HEK293 (cell line): ENCODE results near the gene MED13L.

Experiments
- CTCF ChIA-PET: fragments of 350-600 bp; formaldehyde crosslinking; extraction: SDS; loops from one replicate; lab custom pipeline; 2021; ENCODE audit warnings: antibody characterized with exemption; lab: Yijun Ruan, JAX
- POLR2A ChIA-PET: fragments of 300-600 bp; formaldehyde crosslinking; extraction: SDS; loops from one replicate; lab custom pipeline; 2020; ENCODE audit warnings: antibody characterized with exemption, inconsistent platforms; lab: Yijun Ruan, JAX
- H3K27ac ChIP-seq: fragments of 200-500 bp; sonication (Bioruptor generic); 2 replicates; pipeline ENCODE4 v1.5.1; 2014; ENCODE audit warnings: low read depth, low read length, control low read depth, inconsistent platforms; ENCODE audit errors: extremely low read depth
- H3K36me3 ChIP-seq, 2 experiments: fragments of 200-500 bp in 1 of 2; sonication (Bioruptor generic) in 1 of 2; 1 replicate in 1 of 2; 2 replicates in 1 of 2; pipeline ENCODE4 v1.5.1; 2014 to 2017; ENCODE audit warnings: inconsistent platforms in 2 of 2, low read length in 2 of 2; ENCODE audit not compliant: control insufficient read depth in 2 of 2, insufficient read depth in 1 of 2
- H3K4me1 ChIP-seq: fragments of 200-500 bp; sonication (Bioruptor generic); 2 replicates; pipeline ENCODE4 v1.5.1; 2014; ENCODE audit warnings: mild to moderate bottlenecking, low read length, inconsistent platforms; ENCODE audit not compliant: control insufficient read depth, insufficient read depth
- H3K4me3 ChIP-seq: 2 replicates; pipeline ENCODE4 v1.5.1; 2011; ENCODE audit warnings: low read depth, mild to moderate bottlenecking, control low read depth, low read length, moderate library complexity
- H3K9me3 ChIP-seq: fragments of 200-500 bp; sonication (Bioruptor generic); 2 replicates; pipeline ENCODE4 v1.5.1; 2014; ENCODE audit warnings: low read depth, low read length, inconsistent platforms; ENCODE audit not compliant: control insufficient read depth, insufficient read depth
- GLI2 ChIP-seq: fragments of 450-650 bp; formaldehyde crosslinking; IDR thresholded peaks from 2 replicates; pipeline ENCODE4; 2017; ENCODE audit warnings: missing biosample characterization, missing genetic modification characterization, low read depth, borderline replicate concordance
- HOXC10 ChIP-seq: sonication (generic); formaldehyde crosslinking; IDR thresholded peaks from 2 replicates; pipeline ENCODE4 v1.8.1; 2023; ENCODE audit warnings: mild to moderate bottlenecking, missing genetic modification reagents
- HOXD13 ChIP-seq: sonication (generic); formaldehyde crosslinking; IDR thresholded peaks from 2 replicates; pipeline ENCODE4 v1.8.0; 2022; ENCODE audit warnings: missing genetic modification reagents, borderline replicate concordance
- KLF7 ChIP-seq: fragments of 450-650 bp; formaldehyde crosslinking; IDR thresholded peaks from 2 replicates; pipeline ENCODE4 v1.5.1; 2016; ENCODE audit warnings: missing biosample characterization, missing genetic modification characterization, borderline replicate concordance
- KLF9 ChIP-seq: fragments of 450-650 bp; formaldehyde crosslinking; IDR thresholded peaks from 2 replicates; pipeline ENCODE4 v1.5.1; 2016; ENCODE audit warnings: missing biosample characterization, missing genetic modification characterization, low read depth
- PRDM1 ChIP-seq: fragments of 450-650 bp; formaldehyde crosslinking; IDR thresholded peaks from 2 replicates; pipeline ENCODE4; 2016; ENCODE audit warnings: missing biosample characterization, missing genetic modification characterization
- REPIN1 ChIP-seq: fragments of 450-650 bp; formaldehyde crosslinking; IDR thresholded peaks from 2 replicates; pipeline ENCODE4 v1.5.1; 2017; ENCODE audit warnings: missing biosample characterization, missing genetic modification characterization, low read depth
- SETDB1 ChIP-seq: IDR thresholded peaks from one replicate; pipeline ENCODE4 v1.6.1; 2017; ENCODE audit warnings: mild to moderate bottlenecking, low read length, moderate library complexity, mixed read lengths; ENCODE audit not compliant: insufficient read length
- TCF7L2 ChIP-seq: IDR thresholded peaks from 2 replicates; pipeline ENCODE4 v1.6.1; 2011; ENCODE audit warnings: low read depth, mild to moderate bottlenecking, inconsistent platforms, low read length, moderate library complexity, borderline replicate concordance
- TRIM28 ChIP-seq: IDR thresholded peaks from 2 replicates; pipeline ENCODE4 v1.6.1; 2011; ENCODE audit warnings: low read length, control low read depth, borderline replicate concordance
- ZNF157 ChIP-seq: fragments of 450-650 bp; formaldehyde crosslinking; IDR thresholded peaks from 2 replicates; pipeline ENCODE4 v1.5.1; 2016; ENCODE audit warnings: missing biosample characterization, missing genetic modification characterization
- ZNF202 ChIP-seq: fragments of 450-650 bp; formaldehyde crosslinking; IDR thresholded peaks from 2 replicates; pipeline ENCODE4 v1.5.1; 2016; ENCODE audit warnings: missing biosample characterization, missing genetic modification characterization, borderline replicate concordance
- ZNF221 ChIP-seq: fragments of 450-650 bp; formaldehyde crosslinking; IDR thresholded peaks from 2 replicates; pipeline ENCODE4 v1.5.1; 2017; ENCODE audit warnings: missing biosample characterization, missing genetic modification characterization, borderline replicate concordance
- ZNF341 ChIP-seq: fragments of 450-650 bp; formaldehyde crosslinking; IDR thresholded peaks from 2 replicates; pipeline ENCODE4; 2016; ENCODE audit warnings: low read depth, missing biosample characterization, missing genetic modification characterization
- ZNF596 ChIP-seq: fragments of 450-650 bp; IDR thresholded peaks from 2 replicates; pipeline ENCODE4 v1.5.0; 2018; ENCODE audit warnings: missing biosample characterization, mild to moderate bottlenecking, missing genetic modification characterization, moderate library complexity
- ZNF654 ChIP-seq: fragments of 450-650 bp; formaldehyde crosslinking; IDR thresholded peaks from 2 replicates; pipeline ENCODE4 v1.5.1; 2016; ENCODE audit warnings: low read depth, missing biosample characterization, missing genetic modification characterization
- ZNF664 ChIP-seq: fragments of 450-650 bp; formaldehyde crosslinking; IDR thresholded peaks from 2 replicates; pipeline ENCODE4 v1.5.1; 2016; ENCODE audit warnings: missing biosample characterization, missing genetic modification characterization
- ZNF830 ChIP-seq: fragments of 450-650 bp; IDR thresholded peaks from 2 replicates; pipeline ENCODE4 v1.5.0; 2018; ENCODE audit warnings: missing biosample characterization, missing genetic modification characterization, low read depth, mild to moderate bottlenecking, moderate library complexity
- TF ChIP-seq, protein P1 (sequence below): fragments of 450-650 bp; formaldehyde crosslinking; IDR thresholded peaks from 2 replicates; pipeline ENCODE4 v1.5.1; 2016; ENCODE audit warnings: missing biosample characterization, missing genetic modification characterization
- TF ChIP-seq, protein P2 (sequence below): fragments of 450-650 bp; formaldehyde crosslinking; IDR thresholded peaks from 2 replicates; pipeline ENCODE4 v1.5.1; 2016; ENCODE audit warnings: missing biosample characterization, missing genetic modification characterization, low read depth
- TF ChIP-seq, protein P3 (sequence below): fragments of 450-650 bp; formaldehyde crosslinking; IDR thresholded peaks from 2 replicates; pipeline ENCODE4 v1.5.0; 2017; ENCODE audit warnings: missing biosample characterization, missing genetic modification characterization, borderline replicate concordance
- TF ChIP-seq, protein P4 (sequence below): fragments of 450-650 bp; formaldehyde crosslinking; IDR thresholded peaks from 2 replicates; pipeline ENCODE4 v1.5.1; 2016; ENCODE audit warnings: missing biosample characterization, missing genetic modification characterization

Gene MED13L

DNA sequence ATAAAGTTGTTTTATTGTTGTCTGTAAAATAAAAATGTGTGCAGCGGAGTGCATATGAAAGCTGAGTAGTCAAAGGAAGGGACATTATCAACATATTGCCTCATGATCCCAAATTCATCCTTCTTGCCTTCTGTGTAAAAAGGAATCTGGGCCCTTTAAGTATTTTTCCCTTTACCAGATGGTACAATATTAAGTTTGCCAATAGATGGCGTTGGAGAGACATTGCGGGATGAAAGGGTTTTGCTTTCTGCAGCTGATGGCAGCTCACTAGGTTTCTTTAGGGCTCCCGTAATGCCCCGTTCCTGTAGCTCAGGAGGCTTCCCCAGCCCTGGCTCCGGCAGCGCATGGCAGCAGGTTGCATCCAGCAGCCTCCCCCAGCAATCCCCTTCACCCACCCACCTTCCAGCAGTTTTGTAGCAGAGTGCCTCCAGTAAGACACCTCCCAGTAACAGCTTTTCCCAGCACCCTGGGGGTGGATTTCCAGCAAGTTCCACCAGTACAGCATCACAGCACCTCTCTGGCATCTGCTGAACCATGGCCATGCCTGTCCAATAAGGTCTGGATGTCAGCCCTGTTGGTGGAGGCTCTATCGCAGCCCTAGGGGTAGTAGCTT is 354.4 kb downstream of the MED13L start:
- no peaks in the 10 kb centered on the region for H3K4me1 ChIP-seq
- TF ChIP-seq SETDB1 (peak; percentile 85), ZNF221 (tag by site-specific recombination) (no peak), GLI2 (tag by site-specific recombination) (no peak), KLF7 (tag by site-specific recombination) (no peak), ZNF596 (no peak), HOXC10 (CRISPR knock-in tag) (no peak), TRIM28 (peak; percentile 50; the same call in 1 of the 2 replicates), HOXD13 (CRISPR knock-in tag) (no peak), PRDM1 (tag by site-specific recombination) (no peak), ZNF654 (tag by site-specific recombination) (peak; percentile 80), REPIN1 (tag by site-specific recombination) (no peak), KLF9 (tag by site-specific recombination) (no peak)
- TF ChIP-seq, protein P1, sequence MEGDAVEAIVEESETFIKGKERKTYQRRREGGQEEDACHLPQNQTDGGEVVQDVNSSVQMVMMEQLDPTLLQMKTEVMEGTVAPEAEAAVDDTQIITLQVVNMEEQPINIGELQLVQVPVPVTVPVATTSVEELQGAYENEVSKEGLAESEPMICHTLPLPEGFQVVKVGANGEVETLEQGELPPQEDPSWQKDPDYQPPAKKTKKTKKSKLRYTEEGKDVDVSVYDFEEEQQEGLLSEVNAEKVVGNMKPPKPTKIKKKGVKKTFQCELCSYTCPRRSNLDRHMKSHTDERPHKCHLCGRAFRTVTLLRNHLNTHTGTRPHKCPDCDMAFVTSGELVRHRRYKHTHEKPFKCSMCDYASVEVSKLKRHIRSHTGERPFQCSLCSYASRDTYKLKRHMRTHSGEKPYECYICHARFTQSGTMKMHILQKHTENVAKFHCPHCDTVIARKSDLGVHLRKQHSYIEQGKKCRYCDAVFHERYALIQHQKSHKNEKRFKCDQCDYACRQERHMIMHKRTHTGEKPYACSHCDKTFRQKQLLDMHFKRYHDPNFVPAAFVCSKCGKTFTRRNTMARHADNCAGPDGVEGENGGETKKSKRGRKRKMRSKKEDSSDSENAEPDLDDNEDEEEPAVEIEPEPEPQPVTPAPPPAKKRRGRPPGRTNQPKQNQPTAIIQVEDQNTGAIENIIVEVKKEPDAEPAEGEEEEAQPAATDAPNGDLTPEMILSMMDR (tag by site-specific recombination): 0 out of 2 replicates have a peak, but pooled peaks have one; percentile 10
- CTCF ChIA-PET: interaction anchor here (0.6 to 1.7 kb wide), 17 partner anchors 14 to 1567 kb away, joined by 3 to 8 read pairs (median 3); no protein-coding TSS in a partner anchor
- no peak overlapping the region for H3K4me3 ChIP-seq
- POLR2A ChIA-PET: no interaction called here
- H3K36me3 ChIP-seq: no peaks in the 10 kb centered on the region
- H3K9me3 ChIP-seq: no peaks in the 10 kb centered on the region
- no peak overlapping the region for H3K27ac ChIP-seq

DNA sequence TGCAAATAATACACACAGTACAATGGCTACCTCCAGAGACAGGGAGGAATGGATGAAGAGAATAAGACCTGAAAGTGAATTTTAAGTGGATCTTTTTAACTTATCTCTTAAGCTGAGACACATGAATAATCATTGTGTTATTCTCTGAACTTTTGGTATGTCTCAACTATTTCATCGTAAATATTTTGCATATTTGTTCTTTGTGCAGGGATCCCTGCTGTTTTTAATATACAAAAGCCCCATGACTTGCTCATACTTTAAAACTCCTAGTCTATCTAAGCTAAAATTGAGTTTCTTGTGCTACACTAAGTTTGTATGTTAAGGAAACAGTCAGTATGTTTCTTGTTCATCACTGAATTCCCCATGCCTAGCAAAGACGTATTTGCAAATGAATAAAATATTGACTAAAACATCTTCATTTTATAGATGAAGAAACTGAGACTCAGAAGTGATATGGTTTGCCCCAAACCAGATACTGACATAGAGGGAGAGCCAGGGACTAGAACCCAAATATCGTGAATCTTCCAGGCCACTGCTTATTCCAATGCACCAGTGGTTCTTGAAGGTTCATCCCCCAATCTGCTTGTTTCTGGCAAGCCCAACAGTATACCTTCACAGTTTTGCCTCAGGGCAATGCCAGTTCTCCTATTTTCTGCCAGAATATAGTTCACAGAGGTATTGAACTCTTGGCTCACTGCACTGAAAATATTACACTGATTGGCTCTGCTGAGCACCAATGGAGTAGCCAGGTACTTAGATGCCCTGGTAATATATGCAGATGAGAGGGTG is 356.9 kb downstream of the MED13L start:
- Histone ChIP-seq H3K4me1 (no peaks in the 10 kb centered on the region), H3K36me3 (no peaks in the 10 kb centered on the region), H3K9me3 (no peaks in the 10 kb centered on the region), H3K27ac (no peak overlapping the region), H3K4me3 (no peak overlapping the region)
- peak; percentile 93 for TF ChIP-seq ZNF157
- no peak for TF ChIP-seq ZNF341 (tag by site-specific recombination)
- ChIA-PET CTCF (interaction anchor here (0.6 kb wide), 1 partner anchor 505 kb away, joined by 3 read pairs; no protein-coding TSS in a partner anchor), POLR2A (no interaction called here)

DNA sequence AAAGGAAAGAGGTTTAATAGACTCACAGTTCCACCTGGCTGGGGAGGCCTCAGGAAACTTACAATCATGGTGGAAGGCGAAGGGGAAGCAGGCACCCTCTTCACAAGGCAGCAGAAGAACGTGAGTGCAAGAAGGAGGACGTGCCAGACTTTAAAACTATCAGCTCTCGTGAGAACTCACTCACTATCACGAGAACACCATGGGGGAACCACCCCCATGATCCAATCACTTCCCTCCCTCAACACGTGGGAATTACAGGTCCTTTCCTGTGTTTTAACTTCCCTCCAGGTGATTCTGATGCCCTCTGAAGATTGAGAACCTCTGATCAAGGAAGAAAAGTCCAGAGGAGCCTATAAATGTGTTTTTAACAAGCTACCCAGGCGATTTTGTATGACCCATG is 358.7 kb downstream of the MED13L start:
- no peak overlapping the region for H3K4me3 ChIP-seq
- CTCF ChIA-PET: interaction anchor here (0.9 to 2.4 kb wide), 9 partner anchors 14 to 1938 kb away, joined by 3 to 15 read pairs (median 10); no protein-coding TSS in a partner anchor
- no peaks in the 10 kb centered on the region for H3K9me3 ChIP-seq
- H3K4me1 ChIP-seq: no peaks in the 10 kb centered on the region
- no peak overlapping the region for H3K27ac ChIP-seq
- H3K36me3 ChIP-seq: no peaks in the 10 kb centered on the region
- POLR2A ChIA-PET: no interaction called here
- TF ChIP-seq ZNF202 (tag by site-specific recombination) (no peak), TCF7L2 (no peak), ZNF664 (tag by site-specific recombination) (no peak), ZNF830 (tag by site-specific recombination) (no peak)
- TF ChIP-seq, protein P2, sequence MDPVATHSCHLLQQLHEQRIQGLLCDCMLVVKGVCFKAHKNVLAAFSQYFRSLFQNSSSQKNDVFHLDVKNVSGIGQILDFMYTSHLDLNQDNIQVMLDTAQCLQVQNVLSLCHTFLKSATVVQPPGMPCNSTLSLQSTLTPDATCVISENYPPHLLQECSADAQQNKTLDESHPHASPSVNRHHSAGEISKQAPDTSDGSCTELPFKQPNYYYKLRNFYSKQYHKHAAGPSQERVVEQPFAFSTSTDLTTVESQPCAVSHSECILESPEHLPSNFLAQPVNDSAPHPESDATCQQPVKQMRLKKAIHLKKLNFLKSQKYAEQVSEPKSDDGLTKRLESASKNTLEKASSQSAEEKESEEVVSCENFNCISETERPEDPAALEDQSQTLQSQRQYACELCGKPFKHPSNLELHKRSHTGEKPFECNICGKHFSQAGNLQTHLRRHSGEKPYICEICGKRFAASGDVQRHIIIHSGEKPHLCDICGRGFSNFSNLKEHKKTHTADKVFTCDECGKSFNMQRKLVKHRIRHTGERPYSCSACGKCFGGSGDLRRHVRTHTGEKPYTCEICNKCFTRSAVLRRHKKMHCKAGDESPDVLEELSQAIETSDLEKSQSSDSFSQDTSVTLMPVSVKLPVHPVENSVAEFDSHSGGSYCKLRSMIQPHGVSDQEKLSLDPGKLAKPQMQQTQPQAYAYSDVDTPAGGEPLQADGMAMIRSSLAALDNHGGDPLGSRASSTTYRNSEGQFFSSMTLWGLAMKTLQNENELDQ (tag by site-specific recombination): no peak
- TF ChIP-seq, protein P3, sequence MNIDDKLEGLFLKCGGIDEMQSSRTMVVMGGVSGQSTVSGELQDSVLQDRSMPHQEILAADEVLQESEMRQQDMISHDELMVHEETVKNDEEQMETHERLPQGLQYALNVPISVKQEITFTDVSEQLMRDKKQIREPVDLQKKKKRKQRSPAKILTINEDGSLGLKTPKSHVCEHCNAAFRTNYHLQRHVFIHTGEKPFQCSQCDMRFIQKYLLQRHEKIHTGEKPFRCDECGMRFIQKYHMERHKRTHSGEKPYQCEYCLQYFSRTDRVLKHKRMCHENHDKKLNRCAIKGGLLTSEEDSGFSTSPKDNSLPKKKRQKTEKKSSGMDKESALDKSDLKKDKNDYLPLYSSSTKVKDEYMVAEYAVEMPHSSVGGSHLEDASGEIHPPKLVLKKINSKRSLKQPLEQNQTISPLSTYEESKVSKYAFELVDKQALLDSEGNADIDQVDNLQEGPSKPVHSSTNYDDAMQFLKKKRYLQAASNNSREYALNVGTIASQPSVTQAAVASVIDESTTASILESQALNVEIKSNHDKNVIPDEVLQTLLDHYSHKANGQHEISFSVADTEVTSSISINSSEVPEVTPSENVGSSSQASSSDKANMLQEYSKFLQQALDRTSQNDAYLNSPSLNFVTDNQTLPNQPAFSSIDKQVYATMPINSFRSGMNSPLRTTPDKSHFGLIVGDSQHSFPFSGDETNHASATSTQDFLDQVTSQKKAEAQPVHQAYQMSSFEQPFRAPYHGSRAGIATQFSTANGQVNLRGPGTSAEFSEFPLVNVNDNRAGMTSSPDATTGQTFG (tag by site-specific recombination): no peak
- TF ChIP-seq, protein P4, sequence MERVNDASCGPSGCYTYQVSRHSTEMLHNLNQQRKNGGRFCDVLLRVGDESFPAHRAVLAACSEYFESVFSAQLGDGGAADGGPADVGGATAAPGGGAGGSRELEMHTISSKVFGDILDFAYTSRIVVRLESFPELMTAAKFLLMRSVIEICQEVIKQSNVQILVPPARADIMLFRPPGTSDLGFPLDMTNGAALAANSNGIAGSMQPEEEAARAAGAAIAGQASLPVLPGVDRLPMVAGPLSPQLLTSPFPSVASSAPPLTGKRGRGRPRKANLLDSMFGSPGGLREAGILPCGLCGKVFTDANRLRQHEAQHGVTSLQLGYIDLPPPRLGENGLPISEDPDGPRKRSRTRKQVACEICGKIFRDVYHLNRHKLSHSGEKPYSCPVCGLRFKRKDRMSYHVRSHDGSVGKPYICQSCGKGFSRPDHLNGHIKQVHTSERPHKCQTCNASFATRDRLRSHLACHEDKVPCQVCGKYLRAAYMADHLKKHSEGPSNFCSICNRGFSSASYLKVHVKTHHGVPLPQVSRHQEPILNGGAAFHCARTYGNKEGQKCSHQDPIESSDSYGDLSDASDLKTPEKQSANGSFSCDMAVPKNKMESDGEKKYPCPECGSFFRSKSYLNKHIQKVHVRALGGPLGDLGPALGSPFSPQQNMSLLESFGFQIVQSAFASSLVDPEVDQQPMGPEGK: no peak
